Sigmoid colon (tissue), 7 donors: ENCODE results near the gene RGS19. TPM values are rescaled to one million over a fixed set of nuclear protein-coding genes. Genes with fewer than 3 reads are reported as not detected.

Source experiments
- DNase-seq: peaks from one replicate; pipeline ENCODE4 v3.0.0-alpha.2; 2019
- H3K27ac ChIP-seq, 4 donors: fragments of 200-600 bp; sonication (generic); one replicate each; pipeline ENCODE4 v1.5.1; 2016 to 2019; ENCODE audit warnings: mild to moderate bottlenecking in 1 of 4
- H3K27me3 ChIP-seq, 3 donors: fragments of 200-600 bp; sonication (generic); one replicate each; pipeline ENCODE4 v1.5.1; 2019; ENCODE audit warnings: mild to moderate bottlenecking in 1 of 3
- H3K36me3 ChIP-seq, 4 donors: fragments of 200-600 bp; sonication (generic); one replicate each; pipeline ENCODE4 v1.5.1; 2016 to 2019
- H3K4me1 ChIP-seq, 4 donors: fragments of 200-600 bp; sonication (generic); one replicate each; pipeline ENCODE4 v1.5.1; 2017 to 2019
- H3K4me3 ChIP-seq, 4 donors: fragments of 200-600 bp; sonication (generic); one replicate each; pipeline ENCODE4 v1.5.1; 2017 to 2019; ENCODE audit warnings: mild to moderate bottlenecking in 2 of 4, moderate library complexity in 1 of 4
- H3K9me3 ChIP-seq, 4 donors: fragments of 200-600 bp in 3 of 4; sonication (generic) in 3 of 4; one replicate each; pipeline versions ENCODE4 v1.5.1 to v1.6.1; 2013 to 2019
- EP300 ChIP-seq, 4 donors: sonication (generic); formaldehyde crosslinking; IDR thresholded peaks; one replicate each; pipeline ENCODE4 v1.6.1; 2017; ENCODE audit warnings: antibody characterized with exemption in 4 of 4
- POLR2A ChIP-seq, 2 donors: fragments of 450-650 bp; IDR thresholded peaks; one replicate each; pipeline ENCODE4 v1.6.1; 2016; ENCODE audit warnings: antibody characterized with exemption in 2 of 2, mild to moderate bottlenecking in 2 of 2, moderate library complexity in 2 of 2
- POLR2AphosphoS5 ChIP-seq, 4 donors: sonication (generic); formaldehyde crosslinking; IDR thresholded peaks; one replicate each; pipeline ENCODE4 v1.6.1; 2017; ENCODE audit warnings: antibody characterized with exemption in 4 of 4
- WGBS, 2 donors: extraction: QIAGEN DNeasy Blood & Tissue Kit; methylation state at CpG; one replicate each; pipeline ENCODE4 v1.1.7; 2013; 5-methylcytosine and 5-hydroxymethylcytosine counted together
- intact Hi-C: fragments of 100-400 bp; cut with DNase I; formaldehyde crosslinking; loops from one replicate; pipeline ENCODE4 v1.15.1; 2023
- polyA plus RNA-seq, 3 donors: library from polyadenylated mRNA; stranded (reverse); fragments of 200-250 nt; gene quantifications; one replicate each; pipeline ENCODE4 v1.2.3, GENCODE V29; 2013
- total RNA-seq, 4 donors: library from RNA; depleted of rRNA; stranded (reverse); fragments of >200 nt; gene quantifications; one replicate each; pipeline ENCODE4 v1.1.0, GENCODE V29; 2016
- TF ChIP-seq, protein P1 (sequence below), 4 experiments: fragments of 450-650 bp in 3 of 4; fragments of 200-600 bp in 1 of 4; IDR thresholded peaks; one replicate each; pipeline ENCODE4 v1.5.1; 2016 to 2019; ENCODE audit warnings: antibody characterized with exemption in 4 of 4, mild to moderate bottlenecking in 3 of 4, moderate library complexity in 2 of 4
- donor health status: healthy with polysubstance abuse.
- donor health status: Bipolar disorder and iron deficiency.
- donor health status: healthy.

Gene RGS19
- total and polyA plus RNA-seq, 7 donors, result 7.5 to 22.0 (median 11.6) TPM

DNA sequence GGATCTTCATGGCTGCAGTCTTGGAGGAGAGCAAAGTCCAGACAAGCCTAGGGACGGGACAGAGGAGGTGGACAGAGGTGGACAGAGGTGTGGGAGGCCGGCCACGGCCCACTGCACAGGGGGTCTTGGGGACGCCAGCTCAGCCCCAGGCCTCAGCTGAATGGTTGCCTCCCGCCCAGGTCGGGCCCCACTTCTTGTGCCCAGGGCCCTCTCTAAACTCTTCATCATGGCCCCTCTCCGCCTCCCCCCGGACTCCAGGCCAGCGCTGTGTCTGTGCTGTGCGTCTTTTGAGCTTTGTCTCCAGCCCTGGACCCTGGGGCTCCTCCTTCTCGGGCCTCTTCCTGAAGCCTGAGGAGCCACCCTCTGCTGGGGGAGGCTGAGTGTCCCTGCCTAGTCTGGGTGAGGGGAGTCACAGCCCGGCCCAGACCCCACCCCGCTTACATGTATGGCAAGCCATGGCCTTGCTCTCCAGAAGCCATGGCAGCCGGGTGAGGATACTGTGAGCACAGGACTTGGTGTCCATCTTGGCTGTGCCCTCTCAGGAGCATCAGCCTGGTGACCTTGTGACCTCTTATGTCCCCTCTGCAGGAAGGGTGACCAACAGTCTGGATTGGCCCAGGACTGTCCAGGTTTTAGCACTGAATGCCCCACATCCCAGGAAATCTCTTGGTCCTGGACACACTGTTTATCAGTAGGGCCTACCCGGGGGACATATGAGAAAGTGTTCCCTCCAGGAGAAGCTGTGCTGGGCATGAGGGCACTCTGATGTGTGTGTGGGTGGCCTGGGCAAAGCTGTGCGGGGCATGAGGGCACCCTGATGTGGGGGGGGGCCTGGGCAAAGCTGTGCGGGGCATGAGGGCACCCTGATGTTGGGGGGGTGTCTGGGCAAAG is 37.5 kb upstream of the RGS19 start:
- peak; percentile 37 for DNase-seq
- intact Hi-C loops, result no loop called here
- WGBS, 2 donors, result 72 to 82% methylated on average over 17 of the region's 17 CpGs
- Histone ChIP-seq H3K4me1 (peaks cover 0 to 8% (median 5%) of the 10 kb centered on the region in 4 donors), H3K27ac (no peak overlapping the region), H3K36me3 (no peaks in the 10 kb centered on the region), H3K27me3 (peaks cover 0 to 13% (median 9%) of the 10 kb centered on the region in 3 donors), H3K9me3 (no peaks in the 10 kb centered on the region), H3K4me3 (no peak overlapping the region)
- TF ChIP-seq POLR2AphosphoS5 (IDR thresholded peaks at IDR 0.05), result no peak
- TF ChIP-seq, protein P1, sequence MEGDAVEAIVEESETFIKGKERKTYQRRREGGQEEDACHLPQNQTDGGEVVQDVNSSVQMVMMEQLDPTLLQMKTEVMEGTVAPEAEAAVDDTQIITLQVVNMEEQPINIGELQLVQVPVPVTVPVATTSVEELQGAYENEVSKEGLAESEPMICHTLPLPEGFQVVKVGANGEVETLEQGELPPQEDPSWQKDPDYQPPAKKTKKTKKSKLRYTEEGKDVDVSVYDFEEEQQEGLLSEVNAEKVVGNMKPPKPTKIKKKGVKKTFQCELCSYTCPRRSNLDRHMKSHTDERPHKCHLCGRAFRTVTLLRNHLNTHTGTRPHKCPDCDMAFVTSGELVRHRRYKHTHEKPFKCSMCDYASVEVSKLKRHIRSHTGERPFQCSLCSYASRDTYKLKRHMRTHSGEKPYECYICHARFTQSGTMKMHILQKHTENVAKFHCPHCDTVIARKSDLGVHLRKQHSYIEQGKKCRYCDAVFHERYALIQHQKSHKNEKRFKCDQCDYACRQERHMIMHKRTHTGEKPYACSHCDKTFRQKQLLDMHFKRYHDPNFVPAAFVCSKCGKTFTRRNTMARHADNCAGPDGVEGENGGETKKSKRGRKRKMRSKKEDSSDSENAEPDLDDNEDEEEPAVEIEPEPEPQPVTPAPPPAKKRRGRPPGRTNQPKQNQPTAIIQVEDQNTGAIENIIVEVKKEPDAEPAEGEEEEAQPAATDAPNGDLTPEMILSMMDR (IDR thresholded peaks at IDR 0.05), result no peak
- no peak for TF ChIP-seq EP300 (IDR thresholded peaks at IDR 0.05)
- TF ChIP-seq POLR2A (IDR thresholded peaks at IDR 0.05), result no peak

- Histone ChIP-seq H3K4me3 (no peak overlapping the region), H3K36me3 (no peaks in the 10 kb centered on the region), H3K27me3 (peaks cover 0 to 5% (median 3%) of the 10 kb centered on the region in 3 donors), H3K27ac (no peak overlapping the region), H3K4me1 (peaks cover 0 to 8% (median 5%) of the 10 kb centered on the region in 4 donors), H3K9me3 (no peaks in the 10 kb centered on the region)
- intact Hi-C loops, result no loop called here
- DNase-seq, result peak; percentile 59
- 71 to 86% methylated on average over 21 of the region's 21 CpGs for WGBS, 2 donors
- TF ChIP-seq POLR2AphosphoS5 (IDR thresholded peaks at IDR 0.05), result no peak
- TF ChIP-seq, protein P1 (IDR thresholded peaks at IDR 0.05), result no peak
- no peak for TF ChIP-seq EP300 (IDR thresholded peaks at IDR 0.05)
Observed at GRCh38 chr20:64116016-64116415, 36.7 kb upstream of the RGS19 start.

GRCh38 chr20:64115171-64115911 is 36.0 kb upstream of the RGS19 start:
- Histone ChIP-seq H3K36me3 (no peaks in the 10 kb centered on the region), H3K4me3 (no peak overlapping the region), H3K4me1 (peaks cover 0 to 4% (median 4%) of the 10 kb centered on the region in 4 donors), H3K9me3 (no peaks in the 10 kb centered on the region), H3K27ac (no peak overlapping the region), H3K27me3 (no peaks in the 10 kb centered on the region)
- TF ChIP-seq POLR2AphosphoS5 (IDR thresholded peaks at IDR 0.05), result no peak
- TF ChIP-seq POLR2A (IDR thresholded peaks at IDR 0.05), result no peak
- TF ChIP-seq EP300 (IDR thresholded peaks at IDR 0.05), result no peak
- TF ChIP-seq, protein P1 (IDR thresholded peaks at IDR 0.05), result no peak
- intact Hi-C loops, result no loop called here
- WGBS, 2 donors, result 44 to 81% methylated on average over 14 of the region's 14 CpGs
- peak; percentile 45 for DNase-seq

- Histone ChIP-seq H3K4me1 (no peaks in the 10 kb centered on the region), H3K27ac (no peak overlapping the region), H3K4me3 (no peak overlapping the region), H3K36me3 (no peaks in the 10 kb centered on the region), H3K27me3 (no peaks in the 10 kb centered on the region), H3K9me3 (no peaks in the 10 kb centered on the region)
- TF ChIP-seq EP300 (IDR thresholded peaks at IDR 0.05) (no peak), POLR2A (IDR thresholded peaks at IDR 0.05) (no peak), POLR2AphosphoS5 (IDR thresholded peaks at IDR 0.05) (no peak)
- TF ChIP-seq, protein P1 (IDR thresholded peaks at IDR 0.05), result no peak
- intact Hi-C loops, result no loop called here
- 76 to 84% methylated on average over 14 of the region's 14 CpGs for WGBS, 2 donors
- peak; percentile 42 for DNase-seq
Observed at GRCh38 chr20:64114356-64114971, 35.1 kb upstream of the RGS19 start.
